GM12892 (cell line): ENCODE measurements around the gene CTSK.

Source experiments
- DNase-seq: peaks from one replicate; pipeline ENCODE4 v3.0.0; 2011; ENCODE audit not compliant: insufficient read length
- FAIRE-seq: peaks from 2 replicates; lab custom pipeline; 2011; peaks lifted over from hg19 to GRCh38; lab: Jason Lieb, UNC
- POLR2A ChIP-seq: IDR thresholded peaks from 2 replicates; pipeline ENCODE4 v1.6.1; 2011; ENCODE audit warnings: low read depth, low read length, control low read depth
- POLR2AphosphoS5 ChIP-seq: IDR thresholded peaks from 2 replicates; pipeline ENCODE4 v1.6.1; 2011; ENCODE audit warnings: low read depth, low read length, control low read depth
- TAF1 ChIP-seq: IDR thresholded peaks from 2 replicates; pipeline ENCODE4 v1.6.1; 2011; ENCODE audit warnings: low read depth, mild to moderate bottlenecking, control low read depth, low read length, borderline replicate concordance

CTSK gene

DNA sequence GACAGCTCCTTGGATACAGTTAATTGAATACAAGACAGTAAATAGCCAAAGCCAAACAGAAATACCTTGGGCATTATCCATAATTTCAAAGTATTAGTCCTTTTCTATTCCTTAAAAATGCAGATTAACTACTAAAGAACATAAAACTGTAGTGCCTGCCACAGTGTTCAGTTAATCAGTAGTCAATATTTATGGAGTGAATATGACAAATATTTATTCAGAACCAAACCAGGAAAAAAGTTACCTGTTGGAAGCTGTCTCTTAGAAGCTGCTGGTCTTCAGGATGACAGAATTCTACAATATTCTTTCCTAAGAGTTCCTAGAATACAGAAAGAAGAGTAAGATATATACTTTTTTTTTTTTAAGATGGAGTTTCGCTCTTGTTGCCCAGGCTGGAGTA is 18.2 kb upstream of the CTSK start:
- FAIRE-seq (no peak), DNase-seq (no peak)
- TF ChIP-seq POLR2AphosphoS5 (no peak), POLR2A (no peak), TAF1 (no peak)

- DNase-seq: no peak
- FAIRE-seq: peak; percentile 5
- no peak for TF ChIP-seq POLR2A
- no peak for TF ChIP-seq TAF1
- no peak for TF ChIP-seq POLR2AphosphoS5
These were observed 12.9 kb upstream of the CTSK start for GRCh38 chr1:150820730-150821512.

GRCh38 chr1:150815871-150816270 is 7.8 kb upstream of the CTSK start:
- TF ChIP-seq POLR2AphosphoS5: no peak
- no peak for TF ChIP-seq TAF1
- no peak for TF ChIP-seq POLR2A
- FAIRE-seq (no peak), DNase-seq (no peak)

DNA sequence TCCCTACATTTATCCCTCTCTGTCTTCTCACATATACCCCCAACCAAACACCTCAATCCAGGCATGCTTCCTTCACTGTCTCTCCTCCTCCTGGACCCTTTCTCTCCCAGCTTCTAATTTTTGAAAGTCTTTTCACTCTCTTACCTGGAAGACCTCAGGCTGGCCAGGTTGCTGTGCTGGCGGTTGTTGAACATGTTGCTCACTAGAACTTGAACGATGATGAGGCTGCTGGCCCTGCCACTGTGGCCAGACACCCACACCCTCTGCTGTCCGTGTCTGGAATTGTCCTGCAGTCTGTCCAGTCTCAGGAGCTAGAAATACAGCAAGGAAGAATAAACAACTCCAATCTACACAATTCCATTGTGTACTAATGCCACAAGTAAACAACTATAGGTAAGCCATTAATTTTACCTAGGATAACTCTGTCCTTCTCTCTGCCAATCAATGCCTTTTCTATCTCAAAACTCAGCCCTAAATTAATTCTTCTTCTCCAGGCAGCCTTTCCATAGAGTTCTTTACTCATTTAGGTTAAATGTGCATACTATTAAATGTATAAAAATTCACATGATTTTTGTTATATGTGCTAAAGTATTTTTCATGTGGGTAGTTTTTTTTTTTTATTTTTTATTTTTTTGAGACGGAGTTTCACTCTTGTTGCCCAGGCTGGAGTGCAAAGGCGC is 5.1 kb upstream of the CTSK start:
- TF ChIP-seq TAF1 (no peak), POLR2A (no peak), POLR2AphosphoS5 (no peak)
- peak; percentile 15 for DNase-seq
- FAIRE-seq: peak; percentile 80

DNA sequence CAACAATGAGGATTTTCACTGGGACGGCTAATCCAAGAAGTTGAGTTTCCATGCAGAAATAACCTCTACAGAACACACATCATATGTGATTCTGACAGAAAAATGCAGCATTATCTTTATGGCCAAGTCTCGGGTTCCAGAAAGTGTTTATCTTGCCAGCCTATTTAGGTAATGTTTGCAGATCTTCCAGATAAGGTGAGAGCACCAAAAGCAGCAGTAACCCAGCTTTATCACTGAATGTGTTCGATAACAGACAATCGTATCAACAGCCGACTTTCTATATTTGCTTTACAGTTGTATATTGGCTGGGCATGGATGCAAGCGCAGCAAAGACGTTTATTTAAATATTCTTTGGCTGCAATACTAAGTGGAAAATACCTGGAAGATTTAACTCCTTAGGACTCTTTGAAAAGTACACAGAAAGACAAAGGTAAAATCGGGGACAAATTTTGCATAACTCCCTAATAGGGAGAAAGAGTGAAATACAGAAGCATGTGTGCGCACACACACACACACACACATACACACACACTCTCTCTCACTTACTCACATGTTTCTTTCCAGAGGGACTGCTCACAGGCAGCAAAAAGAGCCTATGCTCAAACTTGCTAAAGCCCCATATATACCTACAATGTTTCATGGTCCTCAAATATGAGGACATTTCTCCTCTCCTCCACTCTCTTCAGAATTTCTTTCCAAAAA is 3.0 kb upstream of the CTSK start:
- FAIRE-seq: no peak
- no peak for TF ChIP-seq TAF1
- no peak for TF ChIP-seq POLR2AphosphoS5
- no peak for TF ChIP-seq POLR2A
- no peak for DNase-seq

DNA sequence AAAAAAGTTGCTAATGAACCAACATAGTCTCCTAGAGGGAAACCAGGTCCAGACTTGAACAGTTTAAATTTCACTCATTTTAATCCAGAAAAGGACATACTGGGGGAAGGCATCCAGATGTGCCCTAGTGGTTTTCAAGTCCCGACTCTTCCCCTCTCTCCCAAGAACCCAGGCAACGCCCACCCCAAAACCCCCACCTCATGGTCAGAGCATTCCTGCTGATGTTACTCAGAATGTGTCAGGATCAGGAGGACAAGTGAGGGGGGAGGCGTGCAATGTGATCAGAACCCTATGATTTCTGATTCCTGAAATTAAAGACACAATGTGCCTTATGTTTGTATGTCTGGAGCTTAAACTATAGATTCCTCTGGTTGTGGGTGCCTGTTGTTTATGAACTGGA is 1.6 kb upstream of the CTSK start:
- no peak for TF ChIP-seq POLR2A
- TF ChIP-seq POLR2AphosphoS5: no peak
- no peak for TF ChIP-seq TAF1
- FAIRE-seq: no peak
- no peak for DNase-seq

- no peak for DNase-seq
These were observed 786 bp upstream of the CTSK start for GRCh38 chr1:150808846-150809245.

DNA sequence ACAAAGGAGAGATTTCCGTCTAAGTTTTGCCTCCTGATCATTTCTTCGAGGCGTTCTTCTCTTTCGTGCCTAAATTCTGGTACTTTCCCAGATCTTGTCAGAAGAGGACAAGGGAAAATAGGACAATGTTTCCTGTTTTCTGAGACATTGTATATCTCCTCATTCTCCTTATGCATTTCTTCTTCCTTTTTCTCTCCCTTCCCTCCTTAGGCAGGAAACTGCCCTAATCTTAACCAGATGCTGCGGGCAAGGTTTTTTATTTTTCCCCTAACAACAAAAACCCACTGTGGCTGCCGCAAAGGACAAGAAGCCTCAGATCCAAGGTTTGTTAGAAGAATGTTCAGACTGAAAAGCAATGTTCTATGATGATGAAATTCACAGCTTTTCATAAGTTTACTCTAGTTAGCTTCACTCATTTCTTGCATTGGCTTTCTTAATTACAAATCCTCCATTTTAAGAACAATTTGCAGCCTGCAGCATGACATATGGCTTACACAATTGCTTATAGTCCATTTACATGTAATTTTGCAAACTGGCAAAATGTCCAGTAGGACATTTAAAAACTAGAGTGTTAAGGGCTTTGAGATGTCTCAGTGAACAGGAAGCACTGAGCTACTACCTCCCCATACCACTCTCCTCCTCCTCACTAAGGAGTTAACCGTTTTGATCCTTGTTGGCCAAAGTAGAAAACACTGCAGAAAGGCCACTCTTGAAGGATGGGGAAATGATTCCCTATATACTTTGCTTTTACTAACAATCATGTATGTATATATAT is 624 bp downstream of the CTSK start:
- no peak for DNase-seq
- FAIRE-seq: no peak
- TF ChIP-seq TAF1 (no peak), POLR2A (no peak), POLR2AphosphoS5 (no peak)

More at GRCh38 chr1:150808846-150809245, 786 bp upstream of the CTSK start:
- no peak for FAIRE-seq
- no peak for TF ChIP-seq TAF1

DNA sequence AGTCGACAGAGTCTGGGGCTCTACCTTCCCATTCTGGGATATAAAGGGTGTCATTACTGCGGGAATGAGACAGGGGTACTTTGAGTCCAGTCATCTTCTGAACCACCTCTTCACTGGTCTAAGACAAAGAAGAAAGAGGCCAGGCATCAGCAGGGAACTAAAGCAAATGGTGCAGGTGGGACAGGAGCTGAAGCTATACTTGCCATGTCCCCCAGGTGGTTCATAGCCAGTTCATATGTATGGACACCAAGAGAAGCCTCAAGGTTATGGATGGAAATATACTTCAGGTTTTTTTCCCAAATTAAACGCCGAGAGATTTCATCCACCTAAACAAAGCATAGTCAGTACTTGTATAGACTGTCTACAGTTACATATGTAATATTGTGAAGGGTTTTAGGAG is 2.2 kb downstream of the CTSK start:
- no peak for TF ChIP-seq POLR2A
- no peak for TF ChIP-seq POLR2AphosphoS5
- no peak for TF ChIP-seq TAF1
- FAIRE-seq: no peak
- DNase-seq: no peak

- FAIRE-seq (no peak), DNase-seq (no peak)
- no peak for TF ChIP-seq TAF1
- no peak for TF ChIP-seq POLR2A
- TF ChIP-seq POLR2AphosphoS5: no peak
These were observed 3.4 kb downstream of the CTSK start for GRCh38 chr1:150804671-150805070.

DNA sequence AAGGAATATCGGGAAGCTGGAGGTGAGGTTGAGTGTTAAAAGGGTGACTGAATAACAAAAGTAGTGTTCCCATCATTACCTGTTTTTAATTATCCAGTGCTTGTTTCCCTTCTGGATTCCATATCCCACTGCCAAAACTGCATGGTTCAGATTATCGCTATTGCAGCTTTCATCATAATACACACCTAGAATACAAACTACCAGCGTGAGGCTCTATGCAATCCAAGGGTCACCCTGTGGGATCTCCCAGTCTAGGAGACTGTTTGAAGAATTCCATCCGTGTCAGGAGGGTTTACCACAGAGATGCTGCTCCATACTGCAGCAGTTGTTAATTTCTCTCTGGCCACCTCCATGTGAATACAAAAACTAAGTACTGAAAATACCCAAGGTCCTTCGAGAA is 9.0 kb downstream of the CTSK start:
- TF ChIP-seq POLR2A: no peak
- TF ChIP-seq TAF1: no peak
- TF ChIP-seq POLR2AphosphoS5: no peak
- FAIRE-seq (no peak), DNase-seq (no peak)
